HG03460 (cell line): ENCODE measurements around the gene PLD3.
"Not testable (repeated sequence)": the region's sequence is repeated elsewhere in the genome, so short reads cannot be mapped to it uniquely, and the experiment has no call there.

ENCODE experiments used
- ATAC-seq: cut with Tn5 transposase; IDR thresholded peaks from one replicate; pipeline ENCODE4 v1.9.1; 2021; ENCODE audit not compliant: unreplicated experiment

Gene PLD3

DNA sequence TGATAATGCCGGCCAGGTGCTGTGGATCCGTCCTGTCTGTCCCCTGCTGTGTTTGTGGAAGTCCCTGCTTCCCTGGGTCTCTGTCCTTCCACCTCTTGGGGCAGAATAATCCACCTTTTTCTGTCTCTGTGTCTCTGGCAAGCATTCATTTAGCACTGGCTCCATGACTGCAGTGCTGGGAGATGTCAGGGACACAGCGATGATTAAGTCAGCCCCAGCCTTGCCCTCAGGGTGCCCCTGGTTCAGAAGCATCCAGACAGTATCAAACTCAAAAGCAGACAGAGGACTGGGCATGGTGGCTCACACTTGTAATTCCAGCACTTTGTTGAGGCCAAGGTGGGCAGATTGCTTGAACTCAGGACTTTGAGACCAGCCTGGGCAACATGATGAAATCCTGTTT, 40.0 kb downstream of the PLD3 start:
- ATAC-seq, result no peak

DNA sequence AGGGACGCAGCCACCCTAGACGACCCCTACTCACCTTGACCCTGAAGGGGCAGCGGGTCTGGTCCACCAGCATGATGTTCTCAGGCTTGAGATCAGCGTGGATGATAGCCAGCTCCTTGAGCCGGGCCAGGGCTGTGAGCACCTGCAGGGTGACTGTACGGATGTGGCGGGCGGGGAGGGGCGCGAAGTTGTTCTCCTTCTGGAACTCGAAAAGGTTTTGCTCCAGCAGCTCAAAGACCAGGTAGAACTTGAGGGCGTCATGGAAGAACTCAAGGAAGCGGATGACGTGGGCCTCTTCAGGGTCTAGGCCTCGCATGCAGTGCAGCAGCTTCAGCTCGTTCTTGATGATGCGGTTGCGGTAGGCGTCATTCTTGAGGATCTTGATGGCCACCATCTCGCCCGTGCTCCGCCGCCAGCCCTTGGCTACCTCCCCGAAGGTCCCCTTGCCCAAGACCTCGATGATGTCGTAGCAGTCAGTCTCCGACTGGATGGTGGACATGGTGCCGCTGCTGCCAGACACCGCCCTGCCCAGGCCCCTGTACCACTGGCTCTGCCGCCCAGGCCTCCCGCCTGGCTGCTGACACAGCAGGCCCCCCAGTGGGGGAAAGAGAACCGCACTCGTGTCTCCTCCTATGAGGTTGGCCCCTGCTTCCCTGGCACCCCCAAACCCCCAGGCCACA, 41.0 kb downstream of the PLD3 start:
- no peak for ATAC-seq

DNA sequence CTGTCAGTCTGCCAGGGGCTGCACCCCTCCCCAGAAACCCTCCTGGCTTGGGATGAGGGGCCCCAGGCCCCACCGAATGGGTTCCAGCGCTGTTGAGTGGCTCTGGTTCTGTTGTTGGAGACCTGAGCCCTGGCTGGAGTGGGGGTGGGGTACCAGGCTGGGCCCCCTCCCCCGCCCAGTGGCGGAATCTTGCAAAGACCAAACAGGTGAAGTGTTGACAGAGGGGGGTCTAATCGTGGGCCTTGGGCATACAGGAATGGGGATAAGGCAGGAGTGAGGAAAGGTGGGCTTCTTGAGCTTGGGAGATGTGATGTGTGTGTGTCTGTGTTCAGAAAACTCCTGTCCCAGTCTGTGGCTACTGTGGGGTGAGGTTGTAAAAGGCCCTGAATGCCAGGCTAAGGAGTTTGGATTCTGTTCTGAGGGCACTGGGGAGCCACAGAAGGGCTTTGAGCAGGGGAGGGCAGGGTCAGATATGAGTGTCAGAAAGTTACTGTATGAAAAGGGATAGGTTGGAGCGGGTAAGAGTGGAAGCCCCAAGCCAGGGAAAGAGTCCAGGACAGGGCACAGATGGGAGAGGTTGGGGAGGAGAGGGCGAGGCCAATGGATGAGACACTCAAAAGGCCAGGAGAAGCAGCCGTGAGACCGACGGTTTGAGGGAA, 41.7 kb downstream of the PLD3 start, which contains the start of gene HIPK4:
HIPK4 (minus strand) TSS at position 98 of the 659 bp plus-strand sequence. CDS start 279 bp downstream, outside the sequence.
- ATAC-seq, result no peak

DNA sequence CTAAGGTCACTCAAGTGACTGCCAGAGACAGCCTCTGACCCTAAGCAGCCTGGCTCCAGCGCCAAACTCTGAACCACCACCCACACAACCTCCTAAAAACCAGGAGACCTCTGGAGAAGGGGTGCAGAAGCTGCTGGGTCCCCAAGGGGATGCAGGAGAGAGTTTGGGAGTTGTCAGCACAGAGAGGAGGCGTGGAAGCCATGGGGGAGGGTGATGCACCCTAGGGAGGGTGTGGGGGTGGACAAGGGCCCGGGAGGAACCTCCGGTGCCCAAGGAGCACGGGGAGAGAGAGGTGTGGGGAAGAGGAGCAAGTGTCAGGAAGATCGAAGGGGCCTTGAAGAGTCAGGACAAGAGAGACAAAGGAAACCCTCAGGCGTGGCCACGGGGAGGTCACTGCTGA, 43.6 kb downstream of the PLD3 start:
- no peak for ATAC-seq

DNA sequence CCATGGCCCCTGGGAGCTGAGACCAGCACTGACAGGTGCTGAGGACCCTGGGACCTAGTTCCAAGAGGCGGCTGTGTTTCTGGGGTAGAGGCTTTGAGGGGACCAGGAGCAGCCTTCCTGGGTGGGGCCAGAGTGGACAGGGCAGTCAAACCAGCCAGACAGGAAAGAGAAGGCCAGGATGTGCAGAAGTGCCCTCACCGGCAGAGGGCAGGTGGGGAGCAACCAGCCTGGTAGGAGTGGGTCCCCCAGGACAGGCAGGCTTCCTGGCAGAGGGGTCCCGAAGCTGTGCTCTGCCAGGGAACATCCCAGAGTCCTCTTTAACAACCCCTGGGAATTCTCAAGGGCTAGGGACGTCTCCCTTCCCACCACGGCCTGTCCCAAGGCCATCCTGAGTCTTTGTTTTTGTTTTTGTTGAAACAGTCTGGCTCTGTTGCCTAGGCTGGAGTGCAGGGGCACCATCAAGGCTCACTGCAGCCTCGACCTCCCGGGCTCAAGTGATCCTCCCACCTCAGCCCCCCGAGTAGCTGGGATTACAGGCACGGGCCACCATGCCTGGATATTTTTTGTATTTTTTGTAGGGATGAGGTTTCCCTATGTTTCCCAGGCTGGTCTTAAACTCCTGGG, 44.5 kb downstream of the PLD3 start:
- ATAC-seq, result no peak

DNA sequence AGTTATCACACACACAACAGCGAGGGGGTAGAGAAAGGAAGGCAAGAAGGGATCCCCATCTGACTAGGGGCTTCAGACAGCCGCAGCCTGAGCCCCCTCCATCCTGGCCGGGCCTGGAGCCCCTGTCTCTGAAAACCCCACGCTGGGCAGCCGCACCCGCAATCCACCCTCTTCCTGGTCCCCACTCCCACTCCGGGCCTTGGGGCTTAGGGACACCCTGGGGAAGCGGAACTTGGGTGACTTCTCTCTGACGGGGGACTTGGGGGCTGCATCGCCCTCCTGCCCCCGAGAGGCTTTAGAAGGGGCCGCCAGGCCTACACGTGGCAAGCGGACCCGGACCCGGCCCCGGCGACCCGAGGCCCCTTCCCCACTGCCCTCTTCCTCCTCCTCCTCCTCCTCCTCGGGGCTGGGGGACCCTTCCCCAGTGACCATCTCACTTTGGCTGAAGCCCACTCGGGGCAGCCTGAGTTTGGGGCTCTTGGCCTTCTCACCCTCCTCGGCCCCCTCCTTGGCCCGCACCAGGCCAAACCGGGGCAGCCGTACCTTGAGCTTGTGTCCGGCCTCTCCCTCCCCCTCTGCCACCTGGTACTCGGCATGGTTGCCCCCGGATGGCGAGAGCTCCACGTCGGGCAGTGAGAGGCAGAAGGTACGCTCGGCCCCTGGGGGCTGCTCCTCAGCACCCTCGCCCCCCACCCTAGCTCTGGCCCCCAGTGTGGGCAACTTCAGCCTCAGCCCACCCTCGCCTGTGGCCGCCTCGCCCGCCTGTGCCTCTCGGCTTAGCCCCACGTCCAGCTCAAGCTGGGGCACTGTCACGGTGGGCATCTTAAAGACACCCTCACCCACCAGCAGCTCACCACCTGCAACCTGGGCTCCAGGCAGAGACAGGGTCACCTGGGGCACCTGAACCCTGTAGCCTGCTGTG, 45.7 kb downstream of the PLD3 start:
- no peak for ATAC-seq

DNA sequence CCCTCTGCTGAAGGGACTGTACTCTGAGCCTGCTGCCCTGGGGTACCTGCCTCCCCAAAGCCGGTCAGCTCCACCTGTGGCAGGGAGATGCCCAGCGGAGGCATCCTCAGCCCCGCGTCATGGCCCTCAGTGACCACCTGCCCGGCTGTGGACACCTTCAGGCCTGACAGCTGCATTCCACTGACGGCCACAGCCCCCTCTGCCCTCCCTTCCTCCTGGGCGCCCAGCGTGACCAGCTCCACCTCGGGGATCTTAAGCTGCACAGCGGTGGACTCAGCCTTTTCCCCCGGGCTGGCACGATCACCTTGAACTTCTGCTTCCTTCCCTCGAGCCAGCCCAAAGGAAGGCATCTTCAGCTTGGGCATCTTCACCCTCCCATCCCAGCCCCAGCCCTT, 46.3 kb downstream of the PLD3 start:
- no peak for ATAC-seq

DNA sequence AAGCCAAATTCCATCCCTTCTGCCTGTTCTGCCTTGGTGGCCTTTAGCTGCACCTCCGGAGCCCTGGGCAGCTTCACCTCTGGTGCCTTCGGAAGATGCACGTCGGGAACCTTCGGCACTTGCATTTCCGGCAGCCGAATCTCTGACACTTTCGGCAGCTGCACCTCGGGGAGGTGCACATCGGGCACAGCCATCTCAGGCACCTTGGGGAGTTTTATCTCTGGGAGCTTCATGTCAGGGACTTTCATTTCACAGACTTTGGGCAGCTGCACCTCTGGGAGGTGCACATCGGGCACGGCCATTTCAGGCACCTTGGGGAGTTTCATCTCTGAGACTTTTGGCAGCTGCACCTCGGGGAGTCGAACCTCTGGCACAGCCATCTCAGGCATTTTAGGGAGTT, 47.5 kb downstream of the PLD3 start:
- no peak for ATAC-seq

DNA sequence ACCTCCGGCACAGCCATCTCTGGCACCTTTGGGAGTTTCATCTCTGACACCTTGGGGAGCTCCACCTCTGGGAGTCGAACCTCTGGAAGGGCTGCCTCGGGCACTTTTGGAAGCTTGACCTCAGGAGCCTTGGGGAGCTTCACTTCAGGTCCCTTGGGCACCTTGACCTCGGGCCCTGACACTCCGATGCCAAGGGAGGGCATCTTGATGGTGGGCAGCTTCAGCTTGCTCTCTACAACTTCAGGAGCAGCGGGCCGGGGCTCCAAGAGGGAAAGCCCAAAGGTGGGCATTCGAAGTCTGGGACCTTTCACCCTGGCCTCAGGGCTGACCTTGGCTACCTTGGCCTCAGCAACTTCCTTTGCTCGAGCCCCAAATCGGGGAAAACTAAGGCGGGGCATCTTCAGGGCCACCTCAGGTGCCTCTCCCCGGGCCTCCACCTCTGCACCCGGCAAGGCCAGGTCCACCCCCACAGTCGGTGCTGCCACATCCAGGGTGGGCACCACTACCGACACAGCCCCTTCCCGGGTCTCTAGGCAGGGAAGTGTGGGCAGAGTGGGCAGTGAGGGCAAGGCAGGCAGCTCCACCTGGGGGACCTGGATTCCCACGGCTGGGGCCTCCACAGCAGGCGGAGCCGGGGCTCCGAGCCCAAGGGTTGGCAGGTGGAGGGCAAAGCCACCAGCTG, 48.5 kb downstream of the PLD3 start:
- no peak for ATAC-seq

DNA sequence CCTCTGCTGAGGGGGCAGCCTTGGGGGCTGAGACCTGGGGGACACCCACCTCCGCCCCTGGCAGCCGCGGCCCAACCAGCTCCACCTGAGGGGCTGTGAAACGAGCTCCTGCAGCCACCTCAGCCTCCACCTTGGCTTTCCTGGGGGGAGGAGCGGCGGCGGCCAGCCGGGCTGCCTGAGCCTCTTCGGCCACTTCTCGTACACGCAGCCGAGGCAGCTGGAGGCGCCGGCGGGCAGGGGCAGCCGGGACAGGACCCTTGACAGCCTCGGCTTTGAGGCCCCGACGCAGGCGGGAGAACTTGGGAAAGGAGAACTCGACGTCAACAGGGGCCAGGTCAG, 49.0 kb downstream of the PLD3 start:
- ATAC-seq, result no peak

DNA sequence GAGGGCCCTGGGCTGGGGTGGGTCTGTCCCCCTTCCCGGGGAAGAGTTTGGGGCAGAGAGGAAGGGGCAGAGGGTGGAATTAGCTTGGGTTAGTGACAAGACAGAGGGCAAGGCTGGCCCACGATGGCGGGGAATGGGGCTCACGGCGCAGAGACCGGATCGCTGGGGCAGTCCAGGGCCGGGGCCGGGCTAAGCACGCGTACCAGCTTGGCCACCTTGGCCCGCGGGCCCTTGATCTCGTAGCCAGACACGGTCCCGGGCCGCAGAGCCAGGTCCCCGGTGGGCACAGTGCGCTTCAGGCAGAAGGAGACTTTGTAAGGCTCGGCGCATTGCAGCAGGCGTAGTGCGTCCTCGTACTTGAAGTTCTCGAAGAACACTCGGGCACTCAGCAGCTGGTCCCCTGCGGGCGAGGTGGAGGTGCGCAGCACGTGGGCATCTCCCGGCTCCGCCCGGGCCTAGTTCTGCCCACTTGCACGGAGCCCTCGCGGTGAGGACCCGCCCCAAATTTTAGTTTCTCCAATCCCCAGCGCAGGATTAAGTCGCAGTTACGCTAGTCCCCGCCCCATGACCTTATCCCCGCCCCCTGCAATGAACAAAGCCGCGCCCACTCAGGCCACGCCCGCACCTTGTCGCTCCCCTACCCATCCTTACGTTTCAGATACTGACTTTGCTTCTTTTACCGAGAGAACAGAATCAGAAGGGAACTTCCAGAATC, 50.1 kb downstream of the PLD3 start:
- ATAC-seq, result no peak

DNA sequence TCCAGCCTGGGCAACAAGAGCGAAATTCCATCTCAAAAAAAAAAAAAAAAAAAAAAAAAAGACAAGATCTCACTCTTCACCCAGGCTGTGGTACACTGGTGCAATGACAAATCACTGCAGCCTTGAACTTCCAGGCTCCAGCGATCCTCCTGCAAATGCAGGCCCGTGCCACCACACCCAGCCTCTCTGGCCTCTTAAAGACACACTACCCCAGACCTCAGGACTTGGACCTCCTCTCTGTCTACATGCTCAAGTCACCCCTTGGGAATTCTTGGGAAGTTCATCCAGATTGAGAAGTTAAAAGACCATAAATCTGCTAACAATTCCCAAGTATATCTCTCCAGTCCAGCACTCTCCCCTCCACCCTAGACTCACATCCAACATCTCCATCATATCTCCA, 52.1 kb downstream of the PLD3 start:
- ATAC-seq, result no peak

DNA sequence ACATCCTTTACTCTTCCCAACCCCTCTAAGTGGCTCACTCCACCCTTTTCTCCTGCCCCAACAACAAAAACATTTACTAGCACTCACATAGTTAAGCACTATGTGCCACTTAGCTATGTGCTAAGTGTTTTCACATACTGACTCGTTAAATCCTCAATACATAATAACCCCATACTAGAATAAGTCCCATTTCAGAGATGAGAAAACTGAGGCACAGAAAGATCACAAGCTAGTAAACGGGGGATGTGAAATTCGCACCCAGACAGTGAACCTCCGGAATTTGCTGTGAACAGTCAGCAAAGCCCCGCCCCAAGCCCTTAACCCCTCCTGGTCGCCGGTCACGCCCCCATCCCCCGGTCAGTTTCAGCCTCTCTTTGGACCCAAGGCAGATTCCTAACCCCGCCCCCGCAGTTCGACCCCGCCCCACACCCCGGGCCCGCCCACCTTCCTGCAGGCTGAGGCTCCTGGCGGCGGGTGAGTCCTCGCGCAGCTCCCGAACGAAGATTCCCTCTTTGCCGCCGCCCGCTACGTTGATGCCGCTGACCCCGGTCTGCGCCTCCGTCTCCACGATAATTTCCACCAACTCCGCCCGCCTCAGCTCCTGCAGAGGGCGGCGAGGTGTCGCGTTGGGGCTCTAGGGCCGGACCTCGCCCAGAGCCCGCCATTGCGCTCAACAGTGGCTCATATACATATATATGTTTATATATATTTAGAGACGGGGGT, 54.9 kb downstream of the PLD3 start:
- peak; percentile 77 for ATAC-seq

DNA sequence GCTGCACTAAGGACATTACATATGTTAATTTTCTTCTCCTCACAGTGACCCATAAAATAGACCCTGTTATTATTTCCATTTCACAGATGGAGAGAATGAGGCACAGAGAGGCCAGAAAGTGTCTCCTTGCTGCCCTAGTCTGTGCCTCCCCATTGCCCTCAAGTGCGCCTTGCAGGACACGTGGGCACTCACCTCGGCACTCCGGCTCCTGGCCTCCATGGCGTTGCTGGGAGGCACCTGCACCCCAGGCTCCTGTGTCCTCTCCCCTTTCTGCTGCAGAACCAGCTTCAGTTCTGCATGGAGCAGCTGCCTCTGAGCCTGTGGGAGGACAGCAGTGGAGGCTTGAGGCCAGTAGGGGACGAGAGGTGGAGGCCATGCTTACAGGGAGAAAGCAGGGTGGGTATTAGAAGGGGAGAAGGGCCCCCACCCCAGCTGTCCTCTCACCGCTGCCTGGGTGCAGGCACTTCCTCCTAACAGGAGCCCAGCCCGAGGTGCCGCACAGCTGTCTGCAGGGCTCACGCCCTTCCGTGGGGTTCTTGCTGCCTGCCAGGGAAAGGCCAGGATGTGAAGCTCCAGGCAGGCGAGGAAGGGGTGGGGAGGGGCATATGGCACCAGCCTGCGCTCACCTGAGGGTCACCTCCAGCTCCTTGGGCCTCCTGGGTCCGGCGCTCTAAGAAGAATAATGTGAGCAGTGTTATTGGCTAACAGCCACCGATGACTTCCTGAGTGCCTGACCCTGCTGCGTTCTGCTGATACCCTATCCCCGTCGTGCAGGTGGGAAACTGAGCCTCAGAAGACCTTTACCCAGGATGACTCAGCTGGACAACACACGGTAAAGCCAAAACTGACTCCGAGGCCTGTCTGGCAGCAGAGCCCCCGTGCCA, 59.5 kb downstream of the PLD3 start:
- no peak for ATAC-seq

DNA sequence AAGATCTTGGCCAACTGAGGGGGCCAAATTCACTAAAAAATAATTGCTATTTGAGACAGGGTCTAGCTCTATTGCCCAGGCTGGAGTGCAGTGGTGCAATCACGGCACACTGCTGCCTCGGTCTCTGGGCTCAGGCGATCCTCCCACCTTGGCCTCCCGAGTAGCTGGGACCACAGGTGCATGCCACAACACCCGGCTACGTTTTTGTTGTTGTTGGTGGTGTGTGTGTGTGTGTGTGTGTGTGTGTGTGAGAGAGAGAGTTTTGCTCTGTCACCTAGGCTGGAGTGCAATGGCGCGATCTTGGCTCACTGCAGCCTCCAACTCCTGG, 60.1 kb downstream of the PLD3 start:
- not testable (repeated sequence) for ATAC-seq

DNA sequence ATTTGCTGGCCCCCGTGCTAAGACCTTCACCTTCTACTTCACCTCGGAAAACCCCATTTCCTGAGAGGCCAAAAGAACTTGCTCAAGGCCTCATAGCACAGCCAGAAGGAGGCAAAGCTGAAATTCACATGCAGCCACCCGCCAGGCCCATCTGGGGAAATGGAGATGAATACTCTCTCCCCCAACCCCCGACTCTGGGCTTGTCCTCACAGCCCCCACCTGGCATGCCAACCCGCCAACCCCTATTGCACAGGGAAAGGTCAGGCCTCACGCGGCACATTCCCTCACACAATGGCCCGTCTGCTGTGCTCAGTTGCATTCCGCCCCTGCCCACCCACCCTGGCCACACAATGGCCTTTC, 61.5 kb downstream of the PLD3 start:
- no peak for ATAC-seq

DNA sequence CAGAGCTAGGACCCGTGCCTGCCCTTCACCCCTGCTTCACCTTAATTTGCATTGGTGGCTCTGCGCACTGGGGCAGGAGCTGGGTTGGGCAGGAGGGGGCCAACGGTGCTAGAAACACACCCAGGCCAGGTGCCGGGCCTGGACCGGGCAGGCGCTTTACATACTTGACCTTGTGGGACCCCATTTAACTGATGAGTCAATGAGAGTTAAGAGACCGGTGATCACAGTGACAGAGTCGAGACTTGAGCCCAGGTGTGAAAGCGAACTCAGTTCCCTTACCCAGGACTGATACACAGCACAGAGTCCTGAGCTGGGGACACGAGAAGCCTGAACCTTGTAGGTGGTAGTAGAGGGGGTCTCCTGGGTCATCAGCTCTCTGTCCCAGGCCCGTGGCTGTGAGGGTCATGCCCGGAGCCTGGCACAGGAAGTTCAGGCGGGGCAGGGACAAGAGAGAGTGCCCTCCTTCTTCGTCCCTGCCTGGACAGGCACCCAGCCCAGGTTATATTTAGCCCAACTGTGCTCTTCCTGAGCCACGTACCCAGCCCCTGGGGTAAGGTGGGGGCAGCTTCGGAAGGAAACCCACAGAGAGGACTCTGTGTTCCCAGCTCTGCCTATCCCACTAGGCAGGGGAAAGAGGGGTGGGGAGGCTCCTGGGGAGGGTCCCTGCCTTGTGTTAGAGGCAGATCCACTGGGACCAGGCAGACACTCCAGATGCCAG, 62.8 kb downstream of the PLD3 start:
- no peak for ATAC-seq

DNA sequence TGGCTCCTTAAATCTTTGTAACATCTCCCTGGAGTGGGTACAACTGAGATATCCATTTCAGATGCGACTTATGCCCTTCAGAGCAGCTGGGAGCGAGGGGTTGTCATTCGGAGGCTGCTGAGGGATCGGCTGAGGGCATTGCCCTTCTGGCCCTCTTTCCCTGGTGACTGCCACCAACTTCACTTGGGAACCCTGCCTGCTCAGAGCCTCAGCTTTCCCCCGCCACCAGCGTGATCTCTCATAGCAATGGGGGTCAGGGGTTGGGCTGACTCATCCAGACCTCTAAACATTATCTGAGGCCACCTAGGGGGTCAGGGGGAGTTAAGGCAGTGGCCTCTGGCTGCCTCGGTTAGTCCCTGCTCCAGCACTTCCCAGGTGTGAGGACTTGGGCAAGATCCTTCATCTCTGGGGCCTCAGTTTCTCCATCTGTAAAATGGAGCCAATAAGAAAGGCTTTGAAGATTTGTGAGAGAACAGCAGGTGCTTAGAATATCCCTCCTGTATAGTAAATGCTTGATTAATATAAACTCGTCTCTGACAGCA, 63.5 kb downstream of the PLD3 start:
- ATAC-seq, result no peak
